NT2/D1 (cell line): ENCODE data around the gene TFF1.

Experiments
- SUZ12 ChIP-seq: IDR thresholded peaks from 2 replicates; pipeline ENCODE4 v1.6.1; 2011; ENCODE audit not compliant: insufficient read length, insufficient read depth; ENCODE audit errors: extremely low read depth
- YY1 ChIP-seq: IDR thresholded peaks from 2 replicates; pipeline ENCODE4 v1.6.1; 2011; ENCODE audit not compliant: insufficient read length, insufficient read depth
- ZNF274 ChIP-seq: IDR thresholded peaks from 2 replicates; pipeline ENCODE4 v1.6.1; 2011; ENCODE audit warnings: mild to moderate bottlenecking, low read depth, low read length

DNA sequence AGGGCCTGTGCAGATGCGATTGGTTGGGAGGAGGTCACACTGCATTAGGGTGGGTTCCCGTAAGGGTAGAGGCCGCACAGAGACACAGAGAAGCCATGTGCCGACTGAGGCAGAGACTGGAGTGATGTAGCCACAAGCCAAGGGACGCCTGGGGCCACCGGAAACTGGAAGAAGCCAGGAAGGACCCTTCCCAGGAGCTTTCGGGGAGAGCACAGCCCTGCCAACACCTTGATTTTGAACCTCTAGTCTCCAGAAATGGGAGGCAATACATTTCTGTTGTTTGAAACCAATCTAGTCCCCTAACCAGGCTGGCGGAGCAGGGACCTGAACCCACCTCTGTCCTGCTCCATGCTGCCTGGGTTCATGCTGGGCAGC lies 48.2 kb upstream of the TFF1 start:
- TF ChIP-seq YY1: no peak
- no peak for TF ChIP-seq ZNF274
- TF ChIP-seq SUZ12: no peak
